GM12878 (cell line): ENCODE results near the gene ISLR2. TPM values are rescaled to one million over a fixed set of nuclear protein-coding genes. Genes with fewer than 3 reads are reported as not detected.
A peak's percentile ranks its signal among the peaks of the same experiment; 100 is the strongest.

Experiments
- ATAC-seq: fragments of 200-7000 bp; cut with Tn5 transposase; 3 replicates; pipeline ENCODE4 v1.9.1; 2020; ENCODE audit warnings: mild to moderate bottlenecking, moderate library complexity
- BruUV-seq: library from RNA; stranded (reverse); fragments of 400-500 nt; replicated peaks from 2 replicates; lab custom pipeline; 2021; lab: Mats Ljungman, UMichigan
- CTCF ChIA-PET: fragments of 300-600 bp; sonication (Branson Sonifier 250); formaldehyde crosslinking; extraction: SDS; loops from one replicate; lab custom pipeline; 2021; ENCODE audit warnings: inconsistent platforms; lab: Yijun Ruan, JAX
- POLR2A ChIA-PET: fragments of 350-600 bp; formaldehyde crosslinking; extraction: SDS; loops from one replicate; lab custom pipeline; 2021; ENCODE audit warnings: inconsistent platforms; lab: Charles Lee
- RAD21 ChIA-PET: fragments of 300-600 bp; sonication (Branson Sonifier 250); formaldehyde crosslinking; loops from one replicate; lab custom pipeline; 2023; ENCODE audit warnings: antibody characterized with exemption; ENCODE audit not compliant: unreplicated experiment; lab: Charles Lee
- SMC1A ChIA-PET: fragments of 300-600 bp; sonication (Branson Sonifier 250); formaldehyde crosslinking; loops from one replicate; lab custom pipeline; 2023; ENCODE audit not compliant: unreplicated experiment, uncharacterized antibody; lab: Charles Lee
- DNase-seq: peaks from one replicate; pipeline ENCODE4 v3.0.0-alpha.2; 2011; ENCODE audit warnings: low read depth, low spot score
- FAIRE-seq: peaks from 3 replicates; lab custom pipeline; 2011; peaks lifted over from hg19 to GRCh38; lab: Jason Lieb, UNC
- H2AFZ ChIP-seq: 2 replicates; pipeline ENCODE4 v1.6.0; 2011; ENCODE audit warnings: low read depth, low read length, control low read depth; ENCODE audit not compliant: control insufficient read depth
- H3K27ac ChIP-seq: 2 replicates; pipeline ENCODE4 v1.5.1; 2011; ENCODE audit warnings: control low read depth; ENCODE audit not compliant: control insufficient read depth, insufficient read depth
- H3K27me3 ChIP-seq, 2 experiments: replicated peaks in 1 of 2; 2 replicates each; pipeline versions ENCODE4 v1.6.0 to v1.6.1; 2011; ENCODE audit warnings: low read length in 1 of 2; ENCODE audit not compliant: control insufficient read depth in 2 of 2, insufficient read depth in 2 of 2
- H3K36me3 ChIP-seq, 2 experiments: 2 replicates each; pipeline ENCODE4 v1.5.1; 2011; ENCODE audit warnings: low read length in 1 of 2; ENCODE audit not compliant: control insufficient read depth in 2 of 2, insufficient read depth in 2 of 2
- H3K4me1 ChIP-seq: 2 replicates; pipeline ENCODE4 v1.6.1; 2011; ENCODE audit warnings: mild to moderate bottlenecking, low read length, moderate library complexity, mixed read lengths; ENCODE audit not compliant: control insufficient read depth, insufficient read depth
- H3K4me2 ChIP-seq: 2 replicates; pipeline ENCODE4 v1.6.0; 2011; ENCODE audit warnings: control low read depth; ENCODE audit not compliant: control insufficient read depth, insufficient read depth
- H3K4me3 ChIP-seq: fragments of 200-600 bp; sonication (generic); 2 replicates; pipeline ENCODE4 v1.5.1; 2016
- H3K79me2 ChIP-seq: 2 replicates; pipeline ENCODE4 v1.6.0; 2011; ENCODE audit warnings: low read length; ENCODE audit not compliant: control insufficient read depth, insufficient read depth
- H3K9ac ChIP-seq: 2 replicates; pipeline ENCODE4 v1.8.0; 2011; ENCODE audit warnings: low read length, control low read depth, mixed read lengths; ENCODE audit not compliant: control insufficient read depth, insufficient read depth
- H3K9me3 ChIP-seq: replicated peaks from 3 replicates; pipeline ENCODE4 v1.5.1; 2011; ENCODE audit warnings: mild to moderate bottlenecking, low read length; ENCODE audit not compliant: control insufficient read depth, insufficient read depth
- H4K20me1 ChIP-seq: 2 replicates; pipeline ENCODE4 v1.6.0; 2011; ENCODE audit not compliant: control insufficient read depth, insufficient read depth
- BCL3 ChIP-seq: IDR thresholded peaks from 2 replicates; pipeline ENCODE4 v1.6.1; 2011; ENCODE audit warnings: borderline replicate concordance, low read depth, mild to moderate bottlenecking, moderate library complexity, low read length; ENCODE audit not compliant: insufficient read depth, poor library complexity, severe bottlenecking
- CBX3 ChIP-seq: fragments of 200-600 bp; sonication (generic); IDR thresholded peaks from 2 replicates; pipeline ENCODE4 v1.6.1; 2016; ENCODE audit warnings: low read depth, borderline replicate concordance
- E4F1 ChIP-seq: fragments of 450-650 bp; IDR thresholded peaks from 2 replicates; pipeline ENCODE4 v1.6.1; 2018; ENCODE audit warnings: borderline replicate concordance, mild to moderate bottlenecking; ENCODE audit not compliant: partially characterized antibody
- ELK1 ChIP-seq: IDR thresholded peaks from 2 replicates; pipeline ENCODE4 v1.6.1; 2012; ENCODE audit warnings: low read depth, low read length, improper control_type of control experiment
- NFYB ChIP-seq: IDR thresholded peaks from 2 replicates; pipeline ENCODE4 v1.6.1; 2011; ENCODE audit warnings: low read depth, mild to moderate bottlenecking, low read length, improper control_type of control experiment, moderate library complexity; ENCODE audit not compliant: insufficient read depth
- NR2C1 ChIP-seq: fragments of 450-650 bp; IDR thresholded peaks from 2 replicates; pipeline ENCODE4 v1.6.1; 2017; ENCODE audit warnings: antibody characterized with exemption, mild to moderate bottlenecking, moderate library complexity
- PBX3 ChIP-seq: IDR thresholded peaks from 2 replicates; pipeline ENCODE4 v1.6.1; 2011; ENCODE audit warnings: mild to moderate bottlenecking, low read depth, low read length, moderate library complexity; ENCODE audit not compliant: insufficient replicate concordance
- RAD21 ChIP-seq: IDR thresholded peaks from 2 replicates; pipeline ENCODE4 v1.6.1; 2011; ENCODE audit warnings: mild to moderate bottlenecking, low read depth, low read length, moderate library complexity; ENCODE audit not compliant: insufficient read depth
- RCOR1 ChIP-seq: conservative IDR thresholded peaks from 2 replicates; pipeline ENCODE4 v1.6.1; 2012; ENCODE audit warnings: low read depth, low read length, improper control_type of control experiment
- SIN3A ChIP-seq: IDR thresholded peaks from 2 replicates; pipeline ENCODE4 v1.6.1; 2012; ENCODE audit warnings: low read depth, low read length, improper control_type of control experiment
- TCF7 ChIP-seq: IDR thresholded peaks from 2 replicates; pipeline ENCODE4 v1.6.1; 2014; ENCODE audit warnings: antibody characterized with exemption, borderline replicate concordance
- USF1 ChIP-seq: IDR thresholded peaks from 2 replicates; pipeline ENCODE4 v1.6.1; 2011; ENCODE audit warnings: borderline replicate concordance, low read depth, mild to moderate bottlenecking, moderate library complexity, mixed read lengths, low read length; ENCODE audit not compliant: insufficient read depth; ENCODE audit errors: extremely low read length
- YBX1 ChIP-seq: fragments of 450-650 bp; IDR thresholded peaks from 2 replicates; pipeline ENCODE4 v1.6.1; 2016; ENCODE audit warnings: antibody characterized with exemption
- YY1 ChIP-seq: IDR thresholded peaks from 2 replicates; pipeline ENCODE4 v1.6.1; 2011; ENCODE audit warnings: low read depth, mild to moderate bottlenecking, low read length
- ZNF24 ChIP-seq: fragments of 450-650 bp; IDR thresholded peaks from 2 replicates; pipeline ENCODE4 v1.6.1; 2017; ENCODE audit warnings: antibody characterized with exemption, mild to moderate bottlenecking
- WGBS: methylation state at CpG from one replicate; pipeline ENCODE4 v1.1.6; 2016; ENCODE audit warnings: low lambda C conversion rate; ENCODE audit not compliant: insufficient replicate concordance, insufficient coverage; ENCODE audit errors: missing lambda C conversion rate; 5-methylcytosine and 5-hydroxymethylcytosine counted together
- in situ Hi-C: fragments of 300-500 bp; cut with MboI; formaldehyde crosslinking; loops from 9 replicates; pipeline ENCODE4 v1.14.3; 2018; ENCODE audit warnings: mixed read lengths
- intact Hi-C: fragments of 100-400 bp; cut with micrococcal nuclease; formaldehyde crosslinking; loops from one replicate; pipeline ENCODE4 v1.14.2; 2022; ENCODE audit not compliant: unreplicated experiment
- polyA plus RNA-seq, 11 experiments: library from polyadenylated mRNA; depleted of rRNA in 4 of 11; unstranded in 6 of 11; stranded (reverse) in 5 of 11; fragments of >200 nt; fragmentation: Nextera tagmentation in 4 of 11; fragmentation: Illumina TruSeq in 1 of 11; extraction: Ambion mirVana in 4 of 11; extraction: Trizol in 1 of 11; gene quantifications; 1 replicate in 1 of 11; 2 replicates in 10 of 11; pipeline versions ENCODE4 v1.2.1 to v1.2.3, GENCODE V29; 2011 to 2016; ENCODE audit warnings: inconsistent platforms in 2 of 11, missing spikeins in 2 of 11, low read depth in 1 of 11
- total RNA-seq, 4 experiments: library from RNA; depleted of rRNA in 3 of 4; stranded (reverse); fragments of >200 nt in 3 of 4; fragmentation: Illumina TruSeq in 1 of 4; extraction: Trizol in 1 of 4; gene quantifications; 2 replicates each; pipeline versions ENCODE4 v1.2.1 to v1.2.3, GENCODE V29; 2013 to 2021

Gene ISLR2
- total and polyA plus RNA-seq, 10 of the 15 experiments (the other 5 are each of a cell fraction or from before 2014, with no cell fraction given) = 0.04 to 0.21 (median 0.07) TPM; not detected in 4

GRCh38 chr15:74144153-74144775, 13.9 kb downstream of the ISLR2 start:
- BruUV-seq = no TSS peak
- ChIA-PET POLR2A (no interaction called here), RAD21 (no interaction called here), SMC1A (no interaction called here), CTCF (interaction anchor here (1.1 kb wide), 1 partner anchor 163 kb away, joined by 5 read pairs; no protein-coding TSS in a partner anchor)
- Histone ChIP-seq H2AFZ (peak overlapping the region; percentile 11; the same call in 1 of the 2 replicates), H3K79me2 (no peaks in the 10 kb centered on the region), H3K27me3 (no peaks in the 10 kb centered on the region), H3K4me1 (no peaks in the 10 kb centered on the region), H3K4me3 (no peak overlapping the region), H3K9me3 (no peaks in the 10 kb centered on the region; the same call in 2 of the 3 replicates), H3K27ac (no peak overlapping the region), H4K20me1 (no peaks in the 10 kb centered on the region), H3K36me3 (no peaks in the 10 kb centered on the region), H3K4me2 (no peak overlapping the region), H3K9ac (no peak overlapping the region)
- intact Hi-C loops (no loop called here), in situ Hi-C loops (no loop called here)
- peak; percentile 79 for ATAC-seq
- 43% methylated on average over 6 of the region's 6 CpGs for WGBS
- FAIRE-seq = peak; percentile 85
- DNase-seq = no peak
- TF ChIP-seq PBX3 (no peak), ZNF24 (no peak), NR2C1 (no peak), BCL3 (no peak), E4F1 (no peak), ELK1 (no peak), TCF7 (no peak), YY1 (no peak), USF1 (no peak), RAD21 (peak; percentile 50), RCOR1 (no peak), CBX3 (no peak), SIN3A (no peak), NFYB (no peak), YBX1 (no peak)
